GM12878 (cell line): ENCODE results near the gene DHDDS. TPM values are rescaled to one million over a fixed set of nuclear protein-coding genes. Genes with fewer than 3 reads are reported as not detected.
A peak's percentile ranks its signal among the peaks of the same experiment; 100 is the strongest.

Experiments
- BRCA1 ChIP-seq: IDR thresholded peaks from 2 replicates; pipeline ENCODE4 v1.6.1; 2011; ENCODE audit warnings: low read depth, low read length, improper control_type of control experiment
- CHD4 ChIP-seq: fragments of 200-600 bp; sonication (generic); IDR thresholded peaks from 2 replicates; pipeline ENCODE4 v1.6.1; 2016; ENCODE audit warnings: mild to moderate bottlenecking
- EGR1 ChIP-seq, 2 experiments: IDR thresholded peaks; 1 replicate in 1 of 2; 2 replicates in 1 of 2; pipeline ENCODE4 v1.6.1; 2011 to 2012; ENCODE audit warnings: low read depth in 2 of 2, low read length in 2 of 2, borderline replicate concordance in 1 of 2, mild to moderate bottlenecking in 1 of 2, moderate library complexity in 1 of 2
- EZH2 ChIP-seq: IDR thresholded peaks from 2 replicates; pipeline ENCODE4 v1.6.1; 2012; ENCODE audit warnings: low read depth, mild to moderate bottlenecking, control low read depth, inconsistent platforms, low read length, borderline replicate concordance; ENCODE audit not compliant: control insufficient read depth
- GABPA ChIP-seq: IDR thresholded peaks from 2 replicates; pipeline ENCODE4 v1.6.1; 2014; ENCODE audit warnings: antibody characterized with exemption, low read depth, mild to moderate bottlenecking, inconsistent platforms
- HCFC1 ChIP-seq: fragments of 150-350 bp; IDR thresholded peaks from 2 replicates; pipeline ENCODE4 v1.6.1; 2014; ENCODE audit warnings: low read length
- IRF4 ChIP-seq: IDR thresholded peaks from 2 replicates; pipeline ENCODE4 v1.6.1; 2011; ENCODE audit warnings: low read depth, low read length
- IRF5 ChIP-seq: fragments of 450-650 bp; IDR thresholded peaks from 2 replicates; pipeline ENCODE4 v1.6.1; 2017; ENCODE audit warnings: borderline replicate concordance
- KDM1A ChIP-seq: fragments of 200-600 bp; sonication (generic); IDR thresholded peaks from 2 replicates; pipeline ENCODE4 v1.6.1; 2016; ENCODE audit warnings: borderline replicate concordance
- MAX ChIP-seq: IDR thresholded peaks from 2 replicates; pipeline ENCODE4 v1.6.1; 2012; ENCODE audit warnings: low read depth, low read length, improper control_type of control experiment
- MEF2B ChIP-seq: fragments of 450-650 bp; IDR thresholded peaks from 2 replicates; pipeline ENCODE4 v1.6.1; 2018; ENCODE audit warnings: mild to moderate bottlenecking, moderate library complexity; ENCODE audit not compliant: partially characterized antibody, poor library complexity, severe bottlenecking
- MTA3 ChIP-seq: IDR thresholded peaks from 2 replicates; pipeline ENCODE4 v1.6.1; 2012; ENCODE audit warnings: low read length, inconsistent platforms, borderline replicate concordance
- PAX5 ChIP-seq: IDR thresholded peaks from 2 replicates; pipeline ENCODE4 v1.6.1; 2011; ENCODE audit warnings: low read depth, low read length, borderline replicate concordance
- PML ChIP-seq: IDR thresholded peaks from 2 replicates; pipeline ENCODE4 v1.6.1; 2012; ENCODE audit warnings: low read length, inconsistent platforms
- RCOR1 ChIP-seq: conservative IDR thresholded peaks from 2 replicates; pipeline ENCODE4 v1.6.1; 2012; ENCODE audit warnings: low read depth, low read length, improper control_type of control experiment
- RFX5 ChIP-seq: IDR thresholded peaks from 2 replicates; pipeline ENCODE4 v1.6.1; 2011; ENCODE audit warnings: low read depth, low read length, improper control_type of control experiment
- RUNX3 ChIP-seq: IDR thresholded peaks from 2 replicates; pipeline ENCODE4 v1.6.1; 2012; ENCODE audit warnings: low read length, inconsistent platforms
- SIX5 ChIP-seq: IDR thresholded peaks from 2 replicates; pipeline ENCODE4 v1.6.1; 2011; ENCODE audit warnings: mild to moderate bottlenecking, low read depth, low read length, moderate library complexity; ENCODE audit not compliant: severe bottlenecking
- STAT1 ChIP-seq: fragments of 450-650 bp; conservative IDR thresholded peaks from 2 replicates; pipeline ENCODE4 v1.6.1; 2014; ENCODE audit warnings: antibody characterized with exemption, mild to moderate bottlenecking
- STAT3 ChIP-seq: IDR thresholded peaks from 2 replicates; pipeline ENCODE4 v1.6.1; 2011; ENCODE audit warnings: low read depth, low read length, improper control_type of control experiment
- TCF7 ChIP-seq: IDR thresholded peaks from 2 replicates; pipeline ENCODE4 v1.6.1; 2014; ENCODE audit warnings: antibody characterized with exemption, borderline replicate concordance
- ZNF24 ChIP-seq: fragments of 450-650 bp; IDR thresholded peaks from 2 replicates; pipeline ENCODE4 v1.6.1; 2017; ENCODE audit warnings: antibody characterized with exemption, mild to moderate bottlenecking
- ZNF622 ChIP-seq: fragments of 450-650 bp; IDR thresholded peaks from 2 replicates; pipeline ENCODE4 v1.6.1; 2017; ENCODE audit warnings: mild to moderate bottlenecking, inconsistent platforms
- polyA plus RNA-seq, 11 experiments: library from polyadenylated mRNA; depleted of rRNA in 4 of 11; unstranded in 6 of 11; stranded (reverse) in 5 of 11; fragments of >200 nt; fragmentation: Nextera tagmentation in 4 of 11; fragmentation: Illumina TruSeq in 1 of 11; extraction: Ambion mirVana in 4 of 11; extraction: Trizol in 1 of 11; gene quantifications; 1 replicate in 1 of 11; 2 replicates in 10 of 11; pipeline versions ENCODE4 v1.2.1 to v1.2.3, GENCODE V29; 2011 to 2016; ENCODE audit warnings: inconsistent platforms in 2 of 11, missing spikeins in 2 of 11, low read depth in 1 of 11
- total RNA-seq, 4 experiments: library from RNA; depleted of rRNA in 3 of 4; stranded (reverse); fragments of >200 nt in 3 of 4; fragmentation: Illumina TruSeq in 1 of 4; extraction: Trizol in 1 of 4; gene quantifications; 2 replicates each; pipeline versions ENCODE4 v1.2.1 to v1.2.3, GENCODE V29; 2013 to 2021
- TF ChIP-seq, protein P1 (sequence below): fragments of 450-650 bp; IDR thresholded peaks from 2 replicates; pipeline ENCODE4 v1.6.1; 2018; ENCODE audit warnings: borderline replicate concordance, mild to moderate bottlenecking; ENCODE audit not compliant: partially characterized antibody
- TF ChIP-seq, protein P2 (sequence below): fragments of 450-650 bp; IDR thresholded peaks from 2 replicates; pipeline ENCODE4 v1.6.1; 2016; ENCODE audit warnings: mild to moderate bottlenecking, moderate library complexity, borderline replicate concordance

Gene DHDDS
- total and polyA plus RNA-seq, 10 of the 15 experiments (the other 5 are each of a cell fraction or from before 2014, with no cell fraction given), result 22.7 to 47.5 (median 36.4) TPM

DNA sequence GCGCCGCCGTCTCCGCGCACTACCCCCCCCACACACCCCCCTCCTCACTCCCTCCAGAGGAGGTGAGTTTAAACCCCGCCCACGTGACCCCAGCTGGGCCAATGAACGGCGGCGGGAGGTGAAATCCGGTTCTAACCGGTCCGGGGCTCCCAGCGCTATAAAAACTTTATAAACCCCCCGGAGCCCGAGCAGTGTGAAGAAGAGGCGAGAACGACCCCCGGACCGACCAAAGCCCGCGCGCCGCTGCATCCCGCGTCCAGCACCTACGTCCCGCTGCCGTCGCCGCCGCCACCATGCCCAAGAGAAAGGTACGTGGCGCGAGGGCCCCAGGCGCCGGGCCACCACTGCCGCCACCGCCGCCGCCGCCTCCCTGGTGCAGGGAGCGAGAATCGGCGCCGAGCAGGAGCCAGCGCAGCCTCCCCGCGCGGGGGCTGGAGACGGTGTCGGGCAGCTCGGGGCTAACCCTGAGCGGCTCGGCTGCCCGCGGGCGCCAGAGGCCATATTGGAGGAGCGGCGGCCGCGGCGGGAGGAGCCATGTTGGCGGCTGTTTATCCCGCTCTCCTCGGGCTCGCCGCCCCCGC is 40.3 kb downstream of the DHDDS start, which contains the start of gene HMGN2 (continued):
- TF ChIP-seq, protein P1, sequence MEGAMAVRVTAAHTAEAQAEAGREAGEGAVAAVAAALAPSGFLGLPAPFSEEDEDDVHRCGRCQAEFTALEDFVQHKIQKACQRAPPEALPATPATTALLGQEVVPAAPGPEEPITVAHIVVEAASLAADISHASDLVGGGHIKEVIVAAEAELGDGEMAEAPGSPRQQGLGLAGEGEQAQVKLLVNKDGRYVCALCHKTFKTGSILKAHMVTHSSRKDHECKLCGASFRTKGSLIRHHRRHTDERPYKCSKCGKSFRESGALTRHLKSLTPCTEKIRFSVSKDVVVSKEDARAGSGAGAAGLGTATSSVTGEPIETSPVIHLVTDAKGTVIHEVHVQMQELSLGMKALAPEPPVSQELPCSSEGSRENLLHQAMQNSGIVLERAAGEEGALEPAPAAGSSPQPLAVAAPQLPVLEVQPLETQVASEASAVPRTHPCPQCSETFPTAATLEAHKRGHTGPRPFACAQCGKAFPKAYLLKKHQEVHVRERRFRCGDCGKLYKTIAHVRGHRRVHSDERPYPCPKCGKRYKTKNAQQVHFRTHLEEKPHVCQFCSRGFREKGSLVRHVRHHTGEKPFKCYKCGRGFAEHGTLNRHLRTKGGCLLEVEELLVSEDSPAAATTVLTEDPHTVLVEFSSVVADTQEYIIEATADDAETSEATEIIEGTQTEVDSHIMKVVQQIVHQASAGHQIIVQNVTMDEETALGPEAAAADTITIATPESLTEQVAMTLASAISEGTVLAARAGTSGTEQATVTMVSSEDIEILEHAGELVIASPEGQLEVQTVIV, result no peak
- TF ChIP-seq EZH2 (no peak), MAX (peak; percentile 85), RCOR1 (no peak), MTA3 (no peak), STAT3 (no peak), ZNF24 (peak; percentile 63), IRF5 (no peak), ZNF622 (no peak), RUNX3 (no peak), RFX5 (no peak), PML (0 out of 2 replicates have a peak, but pooled peaks have one; percentile 19), EGR1 (IDR thresholded peaks at IDR 0.05; ENCODE audit: borderline replicate concordance in 1 of 2, low read depth in 2 of 2, low read length in 2 of 2) (no peak), HCFC1 (no peak), TCF7 (no peak), STAT1 (no peak), KDM1A (no peak), IRF4 (no peak), BRCA1 (no peak), CHD4 (no peak), SIX5 (no peak), MEF2B (peak; percentile 32), GABPA (no peak), PAX5 (no peak)
- TF ChIP-seq, protein P2, sequence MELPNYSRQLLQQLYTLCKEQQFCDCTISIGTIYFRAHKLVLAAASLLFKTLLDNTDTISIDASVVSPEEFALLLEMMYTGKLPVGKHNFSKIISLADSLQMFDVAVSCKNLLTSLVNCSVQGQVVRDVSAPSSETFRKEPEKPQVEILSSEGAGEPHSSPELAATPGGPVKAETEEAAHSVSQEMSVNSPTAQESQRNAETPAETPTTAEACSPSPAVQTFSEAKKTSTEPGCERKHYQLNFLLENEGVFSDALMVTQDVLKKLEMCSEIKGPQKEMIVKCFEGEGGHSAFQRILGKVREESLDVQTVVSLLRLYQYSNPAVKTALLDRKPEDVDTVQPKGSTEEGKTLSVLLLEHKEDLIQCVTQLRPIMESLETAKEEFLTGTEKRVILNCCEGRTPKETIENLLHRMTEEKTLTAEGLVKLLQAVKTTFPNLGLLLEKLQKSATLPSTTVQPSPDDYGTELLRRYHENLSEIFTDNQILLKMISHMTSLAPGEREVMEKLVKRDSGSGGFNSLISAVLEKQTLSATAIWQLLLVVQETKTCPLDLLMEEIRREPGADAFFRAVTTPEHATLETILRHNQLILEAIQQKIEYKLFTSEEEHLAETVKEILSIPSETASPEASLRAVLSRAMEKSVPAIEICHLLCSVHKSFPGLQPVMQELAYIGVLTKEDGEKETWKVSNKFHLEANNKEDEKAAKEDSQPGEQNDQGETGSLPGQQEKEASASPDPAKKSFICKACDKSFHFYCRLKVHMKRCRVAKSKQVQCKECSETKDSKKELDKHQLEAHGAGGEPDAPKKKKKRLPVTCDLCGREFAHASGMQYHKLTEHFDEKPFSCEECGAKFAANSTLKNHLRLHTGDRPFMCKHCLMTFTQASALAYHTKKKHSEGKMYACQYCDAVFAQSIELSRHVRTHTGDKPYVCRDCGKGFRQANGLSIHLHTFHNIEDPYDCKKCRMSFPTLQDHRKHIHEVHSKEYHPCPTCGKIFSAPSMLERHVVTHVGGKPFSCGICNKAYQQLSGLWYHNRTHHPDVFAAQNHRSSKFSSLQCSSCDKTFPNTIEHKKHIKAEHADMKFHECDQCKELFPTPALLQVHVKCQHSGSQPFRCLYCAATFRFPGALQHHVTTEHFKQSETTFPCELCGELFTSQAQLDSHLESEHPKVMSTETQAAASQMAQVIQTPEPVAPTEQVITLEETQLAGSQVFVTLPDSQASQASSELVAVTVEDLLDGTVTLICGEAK, result peak; percentile 93
